T-helper 1 cell treated with Interleukin-12 subunit alpha and Interleukin-12 subunit beta and Interleukin-4 antibody, amounts not matched to agents 30 μg/mL and 1 μg/mL, for 36 hours (primary cell): Measurements from ENCODE around the gene CBX1.

Experiments used
- H3K27ac Mint-ChIP-seq: one replicate; pipeline ENCODE4 v1.8.0; 2021; ENCODE audit warnings: mild to moderate bottlenecking, mixed read lengths
- H3K27me3 Mint-ChIP-seq: one replicate; pipeline ENCODE4 v1.8.0; 2021; ENCODE audit warnings: low read depth, mixed read lengths
- H3K36me3 Mint-ChIP-seq: one replicate; pipeline ENCODE4 v1.8.0; 2021; ENCODE audit warnings: low read depth, mixed read lengths
- H3K4me1 Mint-ChIP-seq: one replicate; pipeline ENCODE4 v1.8.0; 2021; ENCODE audit warnings: low read depth, mixed read lengths
- H3K4me3 Mint-ChIP-seq: one replicate; pipeline ENCODE4 v1.8.0; 2021; ENCODE audit warnings: mild to moderate bottlenecking, moderate library complexity, mixed read lengths
- H3K9me3 Mint-ChIP-seq: one replicate; pipeline ENCODE4 v1.8.0; 2021; ENCODE audit warnings: mixed read lengths

The CBX1 gene

DNA sequence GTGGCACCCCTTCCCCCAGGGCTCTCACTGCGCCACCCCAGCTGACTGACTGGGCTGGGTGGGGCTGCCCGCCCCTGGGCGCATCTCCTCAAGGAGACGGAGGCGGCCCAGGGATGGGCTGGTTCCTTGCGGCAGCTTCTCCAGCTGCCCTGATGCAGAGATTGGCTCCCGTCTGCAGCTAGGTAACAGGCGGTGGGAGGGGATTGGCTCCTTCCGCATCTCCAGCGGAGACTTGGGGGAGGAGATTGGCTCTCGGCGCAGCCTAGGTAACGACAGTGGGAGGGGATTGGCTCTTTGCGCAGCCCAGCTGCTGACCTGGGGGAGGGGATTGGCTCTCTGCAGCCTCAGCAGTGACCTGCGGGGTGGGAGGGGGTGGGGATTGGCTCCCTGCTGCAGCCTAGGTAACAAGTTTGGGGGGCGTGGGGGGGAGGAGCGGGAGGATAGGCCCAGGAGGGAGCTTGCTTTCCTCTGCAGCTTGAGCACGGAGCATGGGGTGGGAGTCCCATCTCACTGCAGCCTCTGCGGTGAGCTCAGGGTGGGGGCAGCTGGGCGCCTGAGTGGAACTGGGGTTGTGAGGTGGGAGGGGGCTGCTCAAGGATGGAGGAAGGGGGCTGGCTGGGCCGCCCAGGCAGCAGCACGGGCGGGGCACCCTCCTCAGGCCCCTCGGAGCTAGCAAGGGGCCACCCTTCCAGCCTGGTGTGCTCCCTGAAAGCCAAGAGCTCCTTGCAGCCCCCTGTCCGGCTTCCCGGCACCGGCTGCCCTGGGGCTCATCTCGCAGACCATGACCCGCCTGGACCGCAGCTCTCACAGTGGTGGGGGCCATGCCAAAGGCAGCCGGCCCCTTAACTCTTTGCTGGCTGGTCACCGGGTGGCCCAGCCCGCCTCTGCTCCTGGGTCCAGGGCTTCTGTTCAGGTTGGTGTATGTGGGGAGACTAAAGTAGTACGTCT is 46.8 kb downstream of the CBX1 start:
- H3K9me3 Mint-ChIP-seq, result no peaks in the 10 kb centered on the region
- H3K36me3 Mint-ChIP-seq, result peaks cover 73% of the 10 kb centered on the region
- peak overlapping the region; percentile 89 for H3K27ac Mint-ChIP-seq
- H3K4me1 Mint-ChIP-seq, result peaks cover 60% of the 10 kb centered on the region
- H3K4me3 Mint-ChIP-seq, result peak overlapping the region; percentile 67
- no peaks in the 10 kb centered on the region for H3K27me3 Mint-ChIP-seq

DNA sequence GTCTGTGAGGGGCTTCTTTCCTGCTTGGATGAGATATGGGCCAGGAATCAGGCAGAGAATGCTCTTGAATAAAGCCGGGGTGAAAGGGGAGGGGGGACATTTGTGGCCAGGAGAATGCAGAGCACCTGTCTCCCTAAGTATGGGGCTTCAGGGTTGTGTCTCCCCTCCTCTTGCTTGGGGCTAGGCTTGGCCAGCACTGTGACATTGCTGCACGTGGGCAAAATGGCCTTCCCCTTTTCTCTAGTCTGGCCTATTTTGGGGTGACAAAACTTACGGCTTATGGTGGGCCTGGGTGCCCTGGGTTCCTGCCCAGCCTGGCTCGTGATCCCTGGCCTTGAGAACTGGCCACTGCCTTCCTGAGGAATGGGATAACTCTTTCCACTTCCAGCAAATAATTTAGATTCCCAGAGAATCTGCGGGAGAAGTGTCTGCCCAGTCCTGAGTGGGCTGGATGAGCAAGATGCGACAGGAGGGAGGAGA is 47.5 kb downstream of the CBX1 start:
- no peaks in the 10 kb centered on the region for H3K27me3 Mint-ChIP-seq
- H3K4me1 Mint-ChIP-seq, result peaks cover 65% of the 10 kb centered on the region
- H3K4me3 Mint-ChIP-seq, result no peak overlapping the region
- H3K27ac Mint-ChIP-seq, result peak overlapping the region; percentile 75
- peaks cover 67% of the 10 kb centered on the region for H3K36me3 Mint-ChIP-seq
- no peaks in the 10 kb centered on the region for H3K9me3 Mint-ChIP-seq

DNA sequence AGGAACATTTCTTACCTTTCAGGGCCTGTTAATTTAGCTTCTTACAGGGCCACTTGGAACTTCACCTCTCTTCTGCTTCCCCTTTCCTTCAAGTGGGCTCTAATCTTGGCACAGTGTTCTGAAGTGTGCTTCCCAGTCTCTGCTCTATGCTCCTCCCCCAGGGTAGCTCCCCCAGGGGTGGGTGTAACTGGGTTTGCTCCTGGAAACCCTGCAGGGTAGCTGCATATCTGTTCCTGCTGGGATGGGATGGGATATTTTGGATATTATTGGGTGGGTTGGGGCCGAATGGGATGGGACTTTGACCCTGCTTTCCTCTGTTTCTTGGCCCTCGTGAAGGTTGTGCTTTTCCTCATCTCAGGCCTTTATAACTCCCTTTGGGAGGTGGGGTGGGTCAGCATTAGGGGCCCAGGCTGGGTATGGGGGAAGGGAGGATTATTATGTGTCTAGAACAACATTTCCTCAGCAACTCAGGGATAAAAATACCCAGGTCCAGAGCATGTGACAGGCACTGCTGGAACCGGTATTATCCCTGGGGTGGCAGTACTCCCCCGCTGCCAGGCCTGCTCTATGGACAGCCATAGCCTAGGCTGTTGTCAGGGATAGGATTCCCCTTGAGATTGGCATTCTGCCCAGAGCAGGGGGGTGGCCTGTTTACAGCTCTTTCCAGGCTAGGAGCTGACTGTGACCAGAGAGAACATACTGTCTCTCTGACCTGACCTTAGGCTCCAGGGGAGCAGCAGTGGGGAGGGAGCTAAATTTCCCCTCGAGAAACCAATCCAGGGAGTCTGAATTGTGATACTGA is 48.1 kb downstream of the CBX1 start:
- Mint-ChIP-seq H3K4me1 (peaks cover 64% of the 10 kb centered on the region), H3K4me3 (no peak overlapping the region), H3K27ac (peak overlapping the region; percentile 84)

DNA sequence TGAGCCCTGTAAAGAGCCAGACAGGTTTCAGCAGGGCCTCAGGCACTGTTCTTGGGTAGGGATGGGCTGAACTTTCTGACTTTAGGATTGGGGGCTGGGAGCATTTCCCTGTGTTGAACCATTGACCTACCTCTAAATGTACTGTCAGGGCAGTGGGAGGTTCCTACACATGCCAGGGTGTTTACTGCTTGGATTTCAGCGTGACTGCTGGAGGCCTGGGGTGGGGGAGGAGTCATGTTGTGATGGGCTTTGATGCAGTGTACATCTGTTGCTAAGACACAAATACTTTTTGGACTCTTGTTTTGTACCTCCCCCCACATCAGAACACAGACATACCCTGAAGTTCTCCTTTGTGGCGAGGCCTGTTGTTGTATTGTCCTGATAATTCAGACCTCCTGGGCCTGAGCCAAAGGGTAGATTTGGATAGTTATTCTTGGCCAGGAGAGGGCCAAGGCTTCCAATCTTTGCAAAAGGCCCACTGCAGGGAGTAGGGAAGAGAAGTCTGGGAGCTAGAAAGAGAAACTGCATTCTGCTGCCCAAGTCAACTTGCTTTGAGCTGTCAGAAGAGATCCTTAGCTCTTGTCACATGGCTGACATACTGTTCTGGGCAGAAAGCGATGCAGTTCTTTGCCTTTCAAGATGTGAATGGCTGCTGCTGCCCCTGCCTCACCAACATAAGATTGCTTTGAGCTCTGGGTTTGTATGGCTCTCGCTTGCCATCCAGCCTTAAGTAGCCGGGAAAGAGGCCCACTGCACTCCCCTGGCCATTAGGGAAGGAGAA is 49.4 kb downstream of the CBX1 start:
- H3K36me3 Mint-ChIP-seq, result peaks cover 51% of the 10 kb centered on the region
- peak overlapping the region; percentile 45 for H3K4me3 Mint-ChIP-seq
- no peaks in the 10 kb centered on the region for H3K9me3 Mint-ChIP-seq
- H3K4me1 Mint-ChIP-seq, result peaks cover 66% of the 10 kb centered on the region
- H3K27me3 Mint-ChIP-seq, result no peaks in the 10 kb centered on the region
- peak overlapping the region; percentile 79 for H3K27ac Mint-ChIP-seq

More for the DNA sequence above, 48.1 kb downstream of the CBX1 start:
- Mint-ChIP-seq H3K9me3 (no peaks in the 10 kb centered on the region), H3K36me3 (peaks cover 60% of the 10 kb centered on the region), H3K27me3 (no peaks in the 10 kb centered on the region)

DNA sequence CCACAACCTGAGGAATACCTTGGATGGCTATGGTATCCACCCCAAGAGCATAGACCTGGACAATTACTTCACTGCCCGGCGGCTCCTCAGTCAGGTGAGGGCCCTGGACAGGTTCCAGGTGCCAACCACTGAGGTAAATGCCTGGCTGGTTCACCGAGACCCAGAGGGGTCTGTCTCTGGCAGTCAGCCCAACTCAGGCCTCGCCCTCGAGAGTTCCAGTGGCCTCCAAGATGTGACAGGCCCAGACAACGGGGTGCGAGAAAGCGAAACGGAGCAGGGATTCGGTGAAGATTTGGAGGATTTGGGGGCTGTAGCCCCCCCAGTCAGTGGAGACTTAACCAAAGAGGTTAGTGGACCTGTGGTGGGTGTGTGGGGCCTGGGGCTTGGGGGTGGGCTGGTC is 50.0 kb downstream of the CBX1 start:
- H3K27ac Mint-ChIP-seq, result no peak overlapping the region
- no peaks in the 10 kb centered on the region for H3K27me3 Mint-ChIP-seq
- peaks cover 45% of the 10 kb centered on the region for H3K36me3 Mint-ChIP-seq
- H3K4me1 Mint-ChIP-seq, result peaks cover 66% of the 10 kb centered on the region
- H3K4me3 Mint-ChIP-seq, result no peak overlapping the region
- no peaks in the 10 kb centered on the region for H3K9me3 Mint-ChIP-seq

DNA sequence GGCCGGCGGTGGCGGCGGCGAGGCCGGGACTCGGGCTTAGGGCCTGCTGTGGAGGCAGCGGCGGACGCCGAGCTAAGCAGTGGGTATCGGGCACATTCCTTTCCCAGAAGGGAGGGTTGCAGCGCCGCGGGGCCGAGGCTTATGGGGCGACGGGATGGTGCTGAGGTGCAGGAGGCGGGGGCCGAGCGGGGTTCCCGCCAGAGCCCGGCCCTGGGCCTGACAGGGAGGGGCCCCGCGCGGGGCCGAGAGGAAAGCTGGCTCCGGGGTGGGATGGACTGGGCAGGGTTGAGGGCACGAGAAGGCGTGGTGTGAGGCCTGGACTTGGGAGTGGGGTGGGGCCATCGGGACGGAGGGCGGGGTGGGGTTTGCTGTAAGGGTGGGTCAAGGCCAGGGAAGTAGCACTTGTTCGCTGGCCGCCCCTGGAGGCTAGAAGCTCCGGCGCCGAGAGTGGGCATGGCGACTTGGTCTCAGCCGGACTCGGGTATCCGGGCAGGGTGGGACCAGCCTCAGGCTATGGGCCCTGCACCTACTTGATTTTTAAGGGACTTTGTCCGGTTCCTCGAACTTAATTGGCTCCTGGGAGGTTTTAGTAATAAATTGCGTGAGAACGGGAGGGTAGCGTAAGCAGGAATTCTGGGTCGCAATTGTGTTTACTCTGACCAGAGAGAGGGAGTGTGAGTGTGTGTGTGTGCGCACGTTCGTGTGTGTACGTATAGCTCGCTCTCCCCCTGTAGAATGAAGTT is 52.7 kb downstream of the CBX1 start:
- Mint-ChIP-seq H3K4me3 (peak overlapping the region; percentile 96), H3K9me3 (no peaks in the 10 kb centered on the region), H3K36me3 (peaks cover 32% of the 10 kb centered on the region), H3K4me1 (peaks cover 57% of the 10 kb centered on the region), H3K27ac (peak overlapping the region; percentile 99), H3K27me3 (no peaks in the 10 kb centered on the region)

DNA sequence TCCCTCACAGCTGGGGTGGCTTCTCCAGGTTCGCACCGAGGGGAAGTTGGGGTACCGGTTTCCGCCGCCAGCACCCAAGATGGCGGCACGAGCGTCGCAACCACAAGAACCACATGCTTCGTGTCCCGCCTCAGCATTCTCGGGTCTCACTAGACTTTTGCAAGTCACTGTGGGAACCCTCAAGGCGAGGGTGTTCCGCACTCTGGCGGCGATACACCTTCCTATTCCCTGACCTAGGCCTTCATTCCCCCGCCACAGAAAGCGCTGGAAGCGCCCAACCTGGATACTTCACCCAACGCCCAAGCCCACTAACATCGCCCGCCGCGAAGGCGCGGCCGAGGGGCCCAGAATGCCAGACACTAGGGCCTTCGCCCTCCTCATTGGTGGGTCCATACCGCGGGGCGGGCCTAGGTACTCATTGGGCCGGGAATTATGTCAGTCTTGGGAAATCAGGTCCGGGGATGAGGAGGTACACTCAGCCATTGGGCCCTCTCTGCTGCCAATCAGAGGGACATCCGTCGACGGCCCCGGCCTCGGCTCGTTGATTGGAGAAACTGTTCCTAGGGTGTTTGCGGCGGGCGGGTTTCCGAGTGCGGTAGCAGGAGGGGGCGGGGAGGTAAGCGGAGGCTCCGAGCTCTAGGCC is 53.4 kb downstream of the CBX1 start, which contains the start of gene NFE2L1:
Gene NFE2L1 (plus strand): TSS at position 619 of the 643 bp plus-strand sequence. CDS start 2,760 bp downstream, outside the sequence.
- Mint-ChIP-seq H3K4me3 (peak within 1 kb of the TSS; percentile 96), H3K27me3 (no peaks in the 10 kb centered on the region), H3K9me3 (no peaks in the 10 kb centered on the region), H3K27ac (peak within 1 kb of the TSS; percentile 99), H3K4me1 (peaks cover 52% of the 10 kb centered on the region), H3K36me3 (peaks cover 29% of the 10 kb centered on the region)

DNA sequence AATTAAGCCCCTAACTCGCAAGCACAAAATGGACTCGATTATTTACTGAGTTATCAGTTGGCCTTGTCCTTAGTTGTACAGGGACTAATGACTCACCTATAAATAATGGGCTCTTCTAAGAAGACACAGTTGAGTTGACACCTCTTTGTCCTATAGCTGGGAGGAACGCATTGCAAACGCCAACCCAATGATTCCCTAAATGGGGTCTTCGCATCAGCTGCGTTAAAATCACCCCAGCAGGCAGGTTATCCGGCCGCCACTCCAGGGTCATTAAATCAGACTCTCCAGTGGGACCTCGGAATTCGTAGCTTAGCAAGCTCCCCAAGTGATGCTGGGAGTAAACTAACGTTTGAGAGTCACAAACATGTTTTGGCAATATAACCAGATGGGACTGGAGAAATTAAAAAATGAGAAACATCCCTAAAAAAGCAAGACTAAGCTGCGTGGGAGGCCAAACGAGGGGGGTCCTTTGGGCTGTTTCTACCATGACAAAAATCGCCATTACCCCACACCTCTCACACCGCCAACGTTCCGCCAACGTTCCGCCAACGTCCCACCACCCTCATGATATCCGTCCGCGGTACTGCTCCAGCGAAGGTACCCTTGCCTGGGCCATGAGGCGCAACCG is 54.1 kb downstream of the CBX1 start:
- peaks cover 23% of the 10 kb centered on the region for H3K36me3 Mint-ChIP-seq
- H3K27ac Mint-ChIP-seq, result peak overlapping the region; percentile 99
- no peaks in the 10 kb centered on the region for H3K9me3 Mint-ChIP-seq
- peak overlapping the region; percentile 96 for H3K4me3 Mint-ChIP-seq
- peaks cover 46% of the 10 kb centered on the region for H3K4me1 Mint-ChIP-seq
- H3K27me3 Mint-ChIP-seq, result no peaks in the 10 kb centered on the region

DNA sequence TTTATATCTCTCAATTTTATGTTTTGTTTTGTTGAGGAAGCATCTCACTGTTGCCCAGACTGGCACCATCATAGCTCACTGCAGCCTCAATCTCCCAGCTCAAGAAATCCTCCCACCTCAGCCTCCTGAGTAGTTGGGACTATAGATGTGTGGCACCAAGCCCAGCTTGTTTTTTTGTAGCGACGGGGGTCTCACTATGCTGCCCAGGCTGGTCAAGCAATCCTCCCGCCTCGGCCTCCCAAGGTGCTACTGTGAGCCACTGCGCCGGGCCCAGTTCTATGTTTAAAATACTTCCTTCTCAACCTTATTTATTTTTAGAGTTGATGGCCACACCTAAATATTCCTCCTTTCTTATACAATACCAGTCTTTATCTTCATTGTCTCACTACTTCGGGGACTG is 55.0 kb downstream of the CBX1 start:
- Mint-ChIP-seq H3K4me3 (peak overlapping the region; percentile 96), H3K27me3 (peaks cover 3% of the 10 kb centered on the region), H3K4me1 (peaks cover 42% of the 10 kb centered on the region), H3K36me3 (peaks cover 16% of the 10 kb centered on the region), H3K27ac (peak overlapping the region; percentile 99), H3K9me3 (no peaks in the 10 kb centered on the region)

DNA sequence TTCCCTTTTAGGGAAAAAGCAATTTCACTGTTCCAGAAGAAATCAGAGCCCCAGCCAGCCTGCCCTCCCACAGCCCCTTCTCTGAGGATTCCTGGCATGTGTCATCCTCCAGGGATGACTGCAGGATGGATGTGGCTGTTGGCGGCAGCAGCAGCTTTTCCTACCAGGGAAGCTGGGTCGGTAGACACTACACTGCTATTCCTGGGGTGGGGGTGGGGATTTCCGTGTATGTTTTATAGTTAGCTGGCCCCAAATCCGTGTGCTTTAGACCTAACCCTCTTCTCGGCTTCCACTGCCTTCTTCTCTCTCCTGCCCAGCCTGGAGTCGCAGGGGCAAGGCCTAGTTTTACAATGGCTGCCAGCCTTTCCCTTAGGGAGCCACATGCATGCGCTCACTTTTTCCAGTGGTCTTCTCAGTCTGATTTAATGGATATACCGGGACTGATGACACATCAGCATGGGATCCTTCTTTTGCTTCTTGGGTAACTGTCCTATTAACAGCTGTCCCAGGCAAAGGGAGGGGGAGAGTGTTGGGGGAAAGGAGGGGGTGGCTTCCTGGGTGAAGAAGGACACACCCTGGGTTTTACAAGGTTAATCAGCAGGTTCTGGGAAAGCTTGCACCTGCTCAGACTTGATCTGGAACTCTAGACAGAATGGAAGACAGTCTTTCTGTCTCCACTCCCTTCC is 55.8 kb downstream of the CBX1 start:
- Mint-ChIP-seq H3K4me3 (no peak overlapping the region), H3K27ac (no peak overlapping the region), H3K27me3 (peaks cover 3% of the 10 kb centered on the region), H3K4me1 (peaks cover 38% of the 10 kb centered on the region), H3K36me3 (peaks cover 9% of the 10 kb centered on the region), H3K9me3 (no peaks in the 10 kb centered on the region)

DNA sequence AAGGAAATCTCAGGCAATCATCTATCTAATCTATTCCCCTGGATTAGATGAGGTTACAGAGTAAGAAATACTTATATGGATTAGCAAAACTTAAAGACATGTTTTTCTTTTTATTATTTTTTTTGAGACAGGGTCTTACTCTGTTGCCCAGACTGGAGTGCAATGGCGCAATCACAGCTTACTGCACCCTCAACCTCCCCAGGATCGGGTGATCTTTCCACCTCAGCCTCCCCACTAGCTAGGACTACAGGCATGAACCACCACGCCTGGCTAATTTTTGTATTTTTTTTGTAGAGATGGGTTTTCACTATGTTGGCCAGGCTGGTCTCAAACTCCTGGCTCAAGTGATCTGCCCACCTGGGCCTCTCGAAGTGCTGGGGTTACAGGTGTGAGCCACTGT is 56.4 kb downstream of the CBX1 start:
- Mint-ChIP-seq H3K27ac (no peak overlapping the region), H3K36me3 (peaks cover 5% of the 10 kb centered on the region), H3K4me1 (peaks cover 32% of the 10 kb centered on the region), H3K9me3 (no peaks in the 10 kb centered on the region), H3K4me3 (no peak overlapping the region), H3K27me3 (peaks cover 3% of the 10 kb centered on the region)

DNA sequence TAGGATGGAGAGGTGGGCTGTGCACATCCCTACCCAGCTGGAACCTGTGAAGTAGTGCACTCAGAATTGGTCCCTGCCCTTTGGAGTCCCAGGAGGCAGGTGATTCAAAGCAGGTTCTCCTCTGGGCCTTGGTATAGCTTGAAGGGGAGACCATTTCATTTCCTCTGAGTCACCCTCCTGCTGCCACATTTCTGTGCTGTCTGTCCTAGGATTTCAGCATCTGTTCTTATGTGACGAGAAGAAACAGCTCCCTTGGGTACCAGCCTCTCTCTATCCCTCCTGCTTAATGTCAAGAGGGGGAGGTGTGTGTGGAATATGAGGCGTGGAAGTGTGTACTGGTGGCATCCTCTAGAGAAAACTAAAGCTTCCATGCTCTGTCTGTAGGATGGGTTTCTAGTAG is 58.1 kb downstream of the CBX1 start:
- peaks cover 17% of the 10 kb centered on the region for H3K27me3 Mint-ChIP-seq
- peaks cover 24% of the 10 kb centered on the region for H3K4me1 Mint-ChIP-seq
- no peak overlapping the region for H3K27ac Mint-ChIP-seq
- H3K36me3 Mint-ChIP-seq, result peaks cover 3% of the 10 kb centered on the region
- no peak overlapping the region for H3K4me3 Mint-ChIP-seq
- H3K9me3 Mint-ChIP-seq, result no peaks in the 10 kb centered on the region
